Inferior parietal cortex (tissue), 1 donor: ENCODE results near the gene WWTR1.

Experiments
- DNase-seq: peaks from one replicate; pipeline ENCODE4 v3.0.0-alpha.2; 2016; ENCODE audit errors: extremely low spot score

Gene WWTR1

GRCh38 chr3:149534671-149535332 is 123.0 kb downstream of the WWTR1 start:
- DNase-seq, result no peak

DNA sequence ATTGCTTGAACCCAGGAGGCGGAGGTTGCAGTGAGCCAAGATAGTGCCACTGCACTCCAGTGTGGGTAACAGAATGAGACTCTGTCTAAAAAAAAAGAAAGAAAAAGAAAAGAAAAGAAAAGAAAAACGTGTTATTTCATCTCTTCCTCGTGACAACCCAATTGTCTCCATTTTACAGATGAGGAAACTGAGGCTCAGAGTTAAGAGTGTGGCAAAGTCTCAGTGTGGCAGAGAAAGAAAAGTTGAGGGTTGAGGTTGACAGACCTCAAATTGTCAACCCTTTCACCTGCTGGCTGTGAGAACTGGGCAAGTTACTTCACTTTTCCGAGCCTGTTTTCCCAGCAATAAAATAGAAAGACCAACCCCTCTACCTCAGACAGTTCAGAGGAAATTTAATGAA is 123.7 kb downstream of the WWTR1 start:
- no peak for DNase-seq

- DNase-seq, result no peak
Observed at GRCh38 chr3:149532489-149533180, 125.2 kb downstream of the WWTR1 start.

DNA sequence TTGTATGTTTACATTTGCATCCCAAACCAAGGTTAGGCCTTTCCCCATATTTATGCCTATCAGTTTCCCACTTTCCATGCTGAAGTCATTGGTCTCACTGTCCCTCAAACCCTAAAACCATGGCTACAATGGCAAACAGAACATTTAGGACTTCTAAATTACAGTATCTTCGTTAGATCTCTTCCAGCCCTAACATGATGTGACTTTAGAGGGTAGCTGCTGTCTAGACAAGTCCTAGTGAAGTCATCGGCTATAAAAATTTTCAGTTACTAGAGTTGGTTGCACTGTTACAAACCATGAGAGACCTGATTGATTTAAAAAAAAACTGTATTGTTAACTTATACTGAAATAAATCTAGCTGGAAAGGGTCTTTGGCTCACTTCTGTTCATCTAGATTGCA is 128.7 kb downstream of the WWTR1 start:
- DNase-seq, result no peak

- no peak for DNase-seq
Observed at GRCh38 chr3:149528340-149528650, 129.5 kb downstream of the WWTR1 start.

GRCh38 chr3:149527531-149528339 is 130.1 kb downstream of the WWTR1 start:
- no peak for DNase-seq

GRCh38 chr3:149523512-149524299 is 134.1 kb downstream of the WWTR1 start:
- no peak for DNase-seq

DNA sequence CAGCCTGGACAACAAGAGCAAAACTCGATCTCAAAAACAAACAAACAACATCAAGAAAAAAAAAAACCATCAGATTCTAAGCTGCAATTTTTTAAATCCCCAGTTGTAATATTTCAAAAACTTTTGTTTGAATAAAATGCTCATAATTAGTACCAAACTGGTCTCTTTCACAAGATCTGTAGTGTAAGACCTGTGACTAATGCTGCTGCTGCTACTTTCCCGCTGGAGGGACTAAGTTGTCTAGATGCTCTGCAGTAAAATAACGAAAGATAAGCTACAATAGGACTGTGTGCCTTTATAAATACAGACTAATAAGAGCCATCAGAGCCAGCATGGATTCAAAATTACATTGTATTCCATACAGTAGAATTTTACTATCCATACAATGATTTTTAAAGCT is 137.9 kb downstream of the WWTR1 start:
- DNase-seq, result no peak

DNA sequence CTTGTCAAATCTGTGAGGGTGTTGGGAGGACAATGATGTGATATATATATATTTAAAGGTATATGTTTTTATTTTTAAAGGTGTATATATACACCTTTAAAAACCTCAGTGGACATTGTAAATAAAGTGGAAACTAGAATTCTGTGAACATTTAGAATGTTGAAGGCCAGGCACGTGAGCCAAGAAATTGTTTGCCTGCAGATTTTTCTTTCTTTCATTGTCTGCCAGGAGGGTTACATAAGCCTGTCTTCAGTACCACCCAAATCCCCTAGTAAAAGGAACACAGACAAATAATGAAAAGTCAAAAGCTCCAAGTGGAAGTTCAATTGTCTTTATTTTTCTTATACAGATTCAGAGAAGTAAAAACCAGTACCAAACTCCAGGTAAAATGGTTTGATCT is 140.9 kb downstream of the WWTR1 start:
- DNase-seq, result no peak

DNA sequence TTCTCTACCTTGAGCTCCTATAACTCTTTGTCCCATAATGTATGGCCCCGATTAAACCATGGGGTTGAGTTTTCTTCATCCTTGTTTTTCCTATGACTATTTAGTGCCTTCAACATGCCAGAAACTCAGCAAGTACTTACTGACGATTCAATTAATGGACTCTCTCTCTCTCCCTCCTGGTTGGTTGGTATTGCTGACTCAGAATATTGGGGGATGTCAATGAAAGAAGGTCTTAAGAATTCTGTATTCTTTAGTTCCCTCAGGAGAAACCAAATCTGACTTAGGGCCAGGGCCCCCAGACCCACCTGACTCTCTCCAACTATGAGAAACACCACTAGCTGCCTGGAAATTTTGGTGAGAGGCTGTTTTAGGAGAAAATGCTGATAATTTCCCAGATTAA is 142.6 kb downstream of the WWTR1 start:
- no peak for DNase-seq

DNA sequence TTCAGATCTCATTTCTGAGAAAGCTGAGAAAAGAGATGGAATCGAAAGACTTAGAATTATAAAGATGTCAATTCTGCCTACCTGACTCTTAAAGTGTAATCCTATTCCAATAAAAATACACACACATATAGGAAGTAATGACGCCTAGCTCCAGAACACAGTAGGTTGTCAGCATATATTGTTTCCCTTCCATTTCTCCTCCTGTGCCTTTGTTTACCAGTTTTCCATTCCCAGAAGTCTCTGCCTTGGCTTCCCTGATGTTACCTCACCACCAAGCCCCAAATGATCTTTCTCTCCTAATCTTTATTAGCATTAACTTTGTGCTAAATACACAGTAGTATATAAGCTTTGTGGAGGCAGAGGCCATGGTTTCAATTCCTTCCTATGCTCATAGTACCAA is 143.4 kb downstream of the WWTR1 start:
- no peak for DNase-seq

GRCh38 chr3:149512073-149512782 is 145.6 kb downstream of the WWTR1 start:
- peak; percentile 69 for DNase-seq

DNA sequence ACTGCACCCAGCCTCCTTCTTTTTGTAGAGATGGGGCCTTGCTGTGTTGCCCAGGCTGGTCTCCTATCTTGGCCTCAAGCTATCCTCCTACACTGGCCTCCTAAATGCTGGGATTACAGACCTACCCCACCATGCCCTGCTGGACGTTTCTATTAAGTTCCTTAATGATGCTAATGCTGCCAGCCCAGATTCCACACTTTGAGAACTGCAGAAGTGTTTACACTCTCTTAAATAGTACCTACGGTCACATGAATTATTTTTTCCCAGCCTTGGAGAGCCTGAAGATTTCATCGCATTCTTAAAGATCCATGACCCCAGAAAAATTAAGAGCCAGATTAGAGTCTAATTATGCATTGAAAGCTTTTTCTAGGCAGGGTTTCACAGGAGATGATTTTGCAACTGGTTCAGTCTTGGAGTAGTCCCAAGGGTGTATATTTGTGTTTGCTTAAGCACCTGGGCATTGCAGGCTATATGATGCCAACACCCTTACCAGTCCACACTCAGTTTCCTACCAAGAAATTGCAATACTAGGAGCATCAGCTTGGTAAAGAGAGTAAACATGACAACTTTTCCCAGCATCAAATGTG is 146.7 kb downstream of the WWTR1 start:
- DNase-seq, result no peak

DNA sequence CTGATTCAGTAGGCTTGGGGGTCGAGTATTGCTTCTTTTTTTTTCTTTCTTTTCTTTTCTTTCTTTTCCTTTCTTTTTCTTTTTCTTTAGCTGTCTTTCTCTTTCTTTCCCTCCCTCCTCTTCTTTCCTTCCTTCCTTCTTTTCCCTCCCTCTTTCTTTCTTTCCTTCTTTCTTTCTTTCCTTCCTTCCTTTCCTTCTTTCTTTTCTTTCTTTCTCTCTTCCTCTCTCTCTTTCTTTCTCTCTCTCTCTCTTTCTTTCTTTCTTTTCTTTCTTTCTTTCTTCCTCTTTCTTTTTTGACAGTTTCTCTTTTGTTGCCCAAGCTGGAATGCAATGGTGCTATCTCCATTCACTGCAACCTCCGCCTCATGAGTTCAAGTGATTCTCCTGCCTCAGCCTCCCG is 147.3 kb downstream of the WWTR1 start:
- DNase-seq, result no peak

DNA sequence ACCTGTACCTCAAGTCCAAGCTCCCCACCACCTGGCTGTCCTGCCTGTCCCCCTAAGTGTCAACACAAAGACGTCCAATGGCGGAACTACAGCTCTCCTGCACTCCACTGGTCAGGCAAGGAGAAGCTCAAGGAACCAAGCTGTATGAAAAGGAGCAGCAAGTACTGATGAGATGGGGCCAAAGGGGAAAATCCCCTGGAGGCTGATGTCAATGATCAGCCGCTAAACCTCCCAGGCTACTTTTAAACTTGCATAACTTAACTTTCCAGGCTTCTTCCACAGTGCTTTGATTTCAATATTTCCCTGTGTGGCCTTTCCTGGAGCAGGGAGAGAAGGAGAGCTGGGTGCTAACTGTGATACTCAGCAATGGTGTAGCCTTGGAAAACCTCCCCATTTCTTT is 148.3 kb downstream of the WWTR1 start:
- no peak for DNase-seq

DNA sequence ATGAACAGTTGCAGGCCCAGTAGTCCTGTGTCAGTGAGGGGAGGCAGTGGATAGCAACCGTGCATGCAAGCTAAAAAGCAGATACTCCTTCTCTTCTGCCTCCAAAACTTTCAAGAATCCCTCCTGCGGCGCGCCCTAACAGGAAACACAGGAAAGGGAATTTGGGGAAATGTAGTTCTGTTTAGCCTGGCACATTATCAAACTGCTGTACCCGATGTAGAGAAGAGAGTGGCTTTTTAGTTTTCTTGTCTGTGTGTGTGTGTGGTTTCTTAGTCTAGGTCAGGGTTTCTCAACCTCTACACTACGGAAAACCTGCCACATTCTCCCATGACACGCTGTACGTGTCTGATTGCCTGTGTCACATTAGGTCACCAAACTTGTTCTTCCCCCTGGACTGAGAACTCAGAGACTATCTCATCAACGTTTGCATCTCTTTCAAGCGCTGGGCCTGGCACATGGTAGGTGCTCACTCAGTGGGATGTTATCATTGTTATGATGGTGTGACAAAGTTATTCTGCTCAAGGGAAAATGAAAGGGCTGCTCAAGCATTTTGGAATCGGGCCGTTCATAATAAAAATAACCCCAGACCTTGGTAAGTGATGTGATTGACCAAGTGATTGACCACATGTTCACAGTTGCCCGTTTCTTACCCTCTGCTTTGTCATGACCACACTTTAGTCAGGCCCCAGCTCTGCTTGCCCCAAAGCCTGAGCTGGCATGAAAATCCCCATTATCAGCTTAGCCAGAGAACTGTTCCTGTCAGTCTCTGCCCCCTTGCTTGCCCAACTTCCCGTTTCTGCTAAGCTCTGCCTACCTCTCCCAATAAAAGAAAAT is 150.1 kb downstream of the WWTR1 start:
- DNase-seq, result no peak

DNA sequence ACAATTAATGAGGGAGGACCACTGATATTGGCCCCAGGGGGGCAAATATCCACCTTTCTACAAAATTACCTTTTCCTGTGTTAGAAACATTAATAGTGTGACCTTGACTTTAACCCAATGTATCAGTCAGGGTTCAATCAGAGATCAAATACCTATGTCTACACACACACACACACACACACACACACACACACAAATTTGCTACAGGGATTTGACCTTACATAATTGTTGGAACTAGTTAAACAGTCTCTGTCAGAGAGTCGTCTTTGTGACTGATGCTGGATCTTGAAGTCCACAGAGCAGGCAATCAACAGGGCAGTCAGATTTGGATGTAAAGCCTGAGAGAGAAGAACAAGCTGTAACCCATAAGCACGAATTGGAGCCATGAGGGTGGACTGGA is 150.9 kb downstream of the WWTR1 start:
- no peak for DNase-seq

- no peak for DNase-seq
Observed at GRCh38 chr3:149506540-149506939, 151.3 kb downstream of the WWTR1 start.

GRCh38 chr3:149502438-149502837 is 155.4 kb downstream of the WWTR1 start:
- no peak for DNase-seq

DNA sequence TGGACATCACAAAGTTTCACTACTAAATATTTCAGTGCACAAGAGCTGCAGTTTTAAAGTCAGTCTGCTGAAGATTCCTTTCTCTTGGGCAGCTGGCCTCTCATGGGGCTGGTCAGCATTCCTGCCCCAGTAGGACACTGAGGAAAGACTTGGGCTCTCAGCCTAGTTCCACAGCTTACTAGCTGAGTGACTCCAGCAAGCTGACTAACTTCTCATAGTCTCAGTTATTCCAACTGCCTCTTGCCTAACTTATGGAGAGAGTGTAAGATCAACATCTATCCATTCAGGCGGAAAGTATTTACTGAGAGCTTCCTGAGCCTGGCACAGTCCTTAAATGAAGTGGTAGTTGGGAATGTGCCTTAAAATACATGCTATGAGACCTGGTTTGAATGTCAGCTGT is 156.3 kb downstream of the WWTR1 start:
- DNase-seq, result no peak
